OCI-LY1 (cell line): ENCODE results near the gene SLC6A18.

Source experiments
- H2AFZ ChIP-seq: fragments of 200-600 bp; sonication (generic), shearing (Covaris generic); 2 replicates; pipeline ENCODE4 v1.6.0; 2014; ENCODE audit warnings: antibody characterized with exemption, mild to moderate bottlenecking, low read length
- H3F3A ChIP-seq: fragments of 200-600 bp; sonication (generic), shearing (Covaris generic); 2 replicates; pipeline ENCODE4 v1.6.0; 2014; ENCODE audit warnings: mild to moderate bottlenecking, antibody characterized with exemption, low read length, moderate library complexity; ENCODE audit not compliant: insufficient read depth
- H3K27ac ChIP-seq: fragments of 200-600 bp; sonication (generic); 2 replicates; pipeline ENCODE4 v1.5.1; 2014; ENCODE audit warnings: low read length, mixed run types, mild to moderate bottlenecking, low read depth; ENCODE audit not compliant: poor library complexity, severe bottlenecking
- H3K27me3 ChIP-seq: fragments of 200-600 bp; sonication (generic); 2 replicates; pipeline ENCODE4 v1.6.0; 2014; ENCODE audit warnings: antibody characterized with exemption, mild to moderate bottlenecking, low read length, moderate library complexity; ENCODE audit not compliant: insufficient read depth
- H3K36me3 ChIP-seq: fragments of 200-600 bp; sonication (generic); 2 replicates; pipeline ENCODE4 v1.6.1; 2014; ENCODE audit warnings: mild to moderate bottlenecking, antibody characterized with exemption, low read length, moderate library complexity, mixed read lengths; ENCODE audit not compliant: insufficient read depth
- H3K4me1 ChIP-seq: fragments of 200-600 bp; sonication (generic); 2 replicates; pipeline ENCODE4 v1.5.1; 2014; ENCODE audit warnings: mild to moderate bottlenecking, low read length, moderate library complexity; ENCODE audit not compliant: insufficient read depth, severe bottlenecking
- H3K4me2 ChIP-seq: fragments of 200-600 bp; sonication (generic), shearing (Covaris generic); 2 replicates; pipeline ENCODE4 v1.6.1; 2014; ENCODE audit warnings: low read length
- H3K4me3 ChIP-seq: fragments of 200-600 bp; sonication (generic); 2 replicates; pipeline ENCODE4 v1.5.1; 2014; ENCODE audit warnings: low read length, low read depth, mild to moderate bottlenecking, mixed read lengths; ENCODE audit not compliant: poor library complexity, severe bottlenecking
- H3K79me2 ChIP-seq: fragments of 200-600 bp; shearing (Covaris generic); 2 replicates; pipeline ENCODE4 v1.6.1; 2016; ENCODE audit warnings: mixed run types, low read length, mixed read lengths; ENCODE audit not compliant: insufficient read depth
- H3K9ac ChIP-seq: fragments of 200-600 bp; sonication (generic), shearing (Covaris generic); 2 replicates; pipeline ENCODE4 v1.6.1; 2014; ENCODE audit warnings: mild to moderate bottlenecking, low read length, mixed read lengths
- H3K9me2 ChIP-seq: fragments of 200-600 bp; sonication (generic), shearing (Covaris generic); 2 replicates; pipeline ENCODE4 v1.6.1; 2014; ENCODE audit warnings: low read depth, mild to moderate bottlenecking, low read length, mixed read lengths
- H3K9me3 ChIP-seq: fragments of 200-600 bp; shearing (Covaris generic); 2 replicates; pipeline ENCODE4 v1.6.1; 2014; ENCODE audit warnings: low read length, mixed read lengths
- H4K20me1 ChIP-seq: fragments of 200-600 bp; sonication (generic), shearing (Covaris generic); 2 replicates; pipeline ENCODE4 v1.6.0; 2016; ENCODE audit warnings: mild to moderate bottlenecking, low read length; ENCODE audit not compliant: insufficient read depth
- CTCF ChIP-seq: fragments of 200-600 bp; sonication (generic), shearing (Covaris generic); IDR thresholded peaks from 2 replicates; pipeline ENCODE4 v1.5.1; 2017; ENCODE audit warnings: mild to moderate bottlenecking, antibody characterized with exemption, low read length, moderate library complexity, mixed read lengths
- EZH2 ChIP-seq: fragments of 200-600 bp; sonication (generic), shearing (Covaris generic); IDR thresholded peaks from 2 replicates; pipeline ENCODE4 v1.8.0; 2017; ENCODE audit warnings: borderline replicate concordance, mixed run types, mild to moderate bottlenecking, antibody characterized with exemption, low read length, moderate library complexity, mixed read lengths

SLC6A18 gene

GRCh38 chr5:1187950-1188334 is 37.2 kb upstream of the SLC6A18 start:
- Histone ChIP-seq H3K36me3 (no peaks in the 10 kb centered on the region), H3K27ac (no peak overlapping the region), H4K20me1 (no peaks in the 10 kb centered on the region), H3K9me2 (no peaks in the 10 kb centered on the region), H3F3A (no peaks in the 10 kb centered on the region), H3K4me2 (no peak overlapping the region), H3K4me3 (no peak overlapping the region), H3K9ac (no peak overlapping the region), H2AFZ (no peak overlapping the region), H3K27me3 (peaks cover 3% of the 10 kb centered on the region; the same call in 1 of the 2 replicates), H3K79me2 (no peaks in the 10 kb centered on the region), H3K9me3 (no peaks in the 10 kb centered on the region), H3K4me1 (no peaks in the 10 kb centered on the region)
- TF ChIP-seq CTCF (no peak), EZH2 (no peak)

DNA sequence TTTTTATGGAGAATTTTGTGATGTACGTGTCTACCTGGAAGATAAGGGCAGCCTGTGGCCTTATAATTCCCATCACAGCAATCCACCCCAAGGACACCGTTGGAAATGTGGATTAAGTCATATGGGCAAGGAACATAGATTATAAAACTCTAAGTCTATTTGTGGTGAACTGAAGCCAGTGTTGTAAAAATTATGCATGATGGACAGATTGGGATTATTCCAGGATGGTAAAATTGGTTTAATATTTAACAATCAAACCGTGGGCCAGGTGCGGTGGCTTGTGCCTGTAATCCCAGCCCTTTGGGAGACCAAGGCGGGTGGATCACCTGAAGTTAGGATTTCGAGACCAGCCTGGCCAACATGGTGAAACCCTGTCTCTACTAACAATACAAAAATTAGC is 36.7 kb upstream of the SLC6A18 start:
- Histone ChIP-seq H3K4me2 (no peak overlapping the region), H3K27ac (no peak overlapping the region), H3K27me3 (peaks cover 3% of the 10 kb centered on the region; the same call in 1 of the 2 replicates), H4K20me1 (no peaks in the 10 kb centered on the region), H3K36me3 (no peaks in the 10 kb centered on the region), H3F3A (no peaks in the 10 kb centered on the region), H3K4me3 (no peak overlapping the region), H3K4me1 (no peaks in the 10 kb centered on the region), H3K9ac (no peak overlapping the region), H3K9me2 (no peaks in the 10 kb centered on the region), H3K9me3 (no peaks in the 10 kb centered on the region), H2AFZ (no peak overlapping the region), H3K79me2 (no peaks in the 10 kb centered on the region)
- TF ChIP-seq CTCF (no peak), EZH2 (no peak)

DNA sequence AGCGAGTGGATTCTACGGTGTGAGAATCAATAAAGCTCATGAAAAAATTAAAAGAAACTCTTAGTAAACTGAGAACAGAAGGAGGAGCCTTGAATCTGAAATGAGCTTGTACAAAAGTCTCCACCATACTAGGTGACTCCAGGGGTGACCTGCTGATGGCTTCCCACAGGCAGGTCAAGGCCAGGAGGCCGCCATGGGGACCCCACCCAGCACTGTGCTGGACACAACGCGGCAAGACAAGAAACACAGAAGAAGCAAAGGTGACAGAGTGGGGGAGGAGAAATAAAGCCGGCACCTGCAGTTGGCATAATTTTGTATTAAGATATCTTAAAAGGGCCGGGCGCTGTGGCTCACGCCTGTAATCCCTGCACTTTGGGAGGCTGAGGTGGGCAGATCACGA is 35.9 kb upstream of the SLC6A18 start:
- no peaks in the 10 kb centered on the region for H3K9me2 ChIP-seq
- H3K27me3 ChIP-seq, result peaks cover 3% of the 10 kb centered on the region; the same call in 1 of the 2 replicates
- H3K4me1 ChIP-seq, result no peaks in the 10 kb centered on the region
- TF ChIP-seq CTCF (no peak), EZH2 (no peak)
- no peaks in the 10 kb centered on the region for H3F3A ChIP-seq
- no peak overlapping the region for H3K4me2 ChIP-seq
- no peak overlapping the region for H3K4me3 ChIP-seq
- H4K20me1 ChIP-seq, result no peaks in the 10 kb centered on the region
- no peak overlapping the region for H3K27ac ChIP-seq
- H3K79me2 ChIP-seq, result no peaks in the 10 kb centered on the region
- no peak overlapping the region for H3K9ac ChIP-seq
- H2AFZ ChIP-seq, result no peak overlapping the region
- H3K9me3 ChIP-seq, result no peaks in the 10 kb centered on the region
- H3K36me3 ChIP-seq, result no peaks in the 10 kb centered on the region
